EH (cell line): ENCODE results near the gene GSTO2.
"Not testable (repeated sequence)": the region's sequence is repeated elsewhere in the genome, so short reads cannot be mapped to it uniquely, and the experiment has no call there.

Source experiments
- DNase-seq: peaks from one replicate; pipeline ENCODE4 v3.0.0-alpha.2; 2015; ENCODE audit warnings: low read depth

The GSTO2 gene

GRCh38 chr10:104268713-104269645 lies at the start of gene GSTO2:
Gene GSTO2 (plus strand): TSS chr10:104269184. CDS start chr10:104274916, 5,732 bp downstream.
- peak; percentile 71 for DNase-seq

- no peak for DNase-seq
These were observed 48.5 kb upstream of the GSTO2 start for GRCh38 chr10:104220522-104220921.

DNA sequence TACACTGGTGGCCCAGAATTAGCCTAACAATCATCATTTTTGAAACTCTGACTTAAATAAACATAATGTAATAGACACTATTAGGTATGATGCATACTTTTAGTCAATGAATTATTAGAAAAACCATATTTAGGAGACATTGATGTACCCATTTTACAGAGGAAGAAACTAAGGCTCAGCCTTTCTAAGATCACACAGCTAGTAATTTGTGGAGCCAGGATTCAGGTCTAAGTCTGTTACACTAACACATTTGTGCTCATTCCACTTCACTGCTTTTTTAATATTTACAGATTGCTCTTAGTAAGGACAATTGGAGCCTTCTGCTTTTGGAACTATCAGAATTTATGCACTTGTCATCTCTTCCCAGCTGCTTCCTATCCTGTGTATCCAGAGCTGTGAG lies 45.7 kb upstream of the GSTO2 start:
- no peak for DNase-seq

DNA sequence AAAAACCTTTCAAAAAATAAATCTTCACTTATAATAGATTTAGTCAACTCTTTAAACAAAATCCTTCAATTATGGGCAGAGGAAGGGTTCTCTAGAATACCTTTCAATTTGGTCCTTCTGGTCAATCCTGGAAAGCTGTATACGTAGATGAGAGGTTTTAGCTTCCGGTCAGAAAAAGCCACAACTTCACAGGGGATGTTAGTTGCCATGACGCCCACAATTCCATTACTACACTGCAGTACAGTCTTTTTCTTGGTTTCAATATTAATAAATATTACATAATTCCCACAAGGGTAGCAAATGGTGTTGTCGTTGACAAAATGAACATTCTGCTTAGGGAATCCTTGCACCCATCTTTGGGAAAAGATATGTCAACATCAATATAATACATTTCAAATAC lies 38.5 kb upstream of the GSTO2 start:
- DNase-seq: no peak

GRCh38 chr10:104231784-104232612 lies 37.0 kb upstream of the GSTO2 start, which contains the start of gene CFAP43:
Gene CFAP43 (minus strand): TSS chr10:104232364. CDS start chr10:104232246, 118 bp downstream.
- peak; percentile 95 for DNase-seq

DNA sequence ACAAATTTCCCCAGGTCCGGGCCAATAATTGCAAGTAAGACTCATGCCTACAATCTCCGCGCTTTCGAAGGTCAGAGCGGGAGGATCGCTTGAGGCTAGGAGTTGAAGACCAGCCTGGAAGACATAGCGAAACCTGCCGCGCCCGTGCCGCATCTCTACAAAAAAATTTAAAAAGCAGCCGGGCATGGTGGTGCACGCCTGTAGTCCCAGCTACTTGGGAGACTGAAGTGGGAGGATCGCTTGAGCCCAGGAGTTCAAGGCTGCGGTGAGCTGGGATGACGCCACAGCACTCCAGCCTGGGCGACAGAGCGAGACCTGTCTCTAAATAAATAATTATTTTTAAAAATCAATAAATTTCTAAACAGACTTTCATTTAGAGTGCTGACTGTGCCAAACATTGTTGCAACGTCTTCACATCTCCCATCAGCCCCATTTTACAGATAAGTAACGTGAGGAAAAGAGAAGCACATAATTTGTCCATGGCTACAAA lies 36.3 kb upstream of the GSTO2 start:
- DNase-seq: no peak

- no peak for DNase-seq
These were observed 35.2 kb upstream of the GSTO2 start for GRCh38 chr10:104233817-104234216.

DNA sequence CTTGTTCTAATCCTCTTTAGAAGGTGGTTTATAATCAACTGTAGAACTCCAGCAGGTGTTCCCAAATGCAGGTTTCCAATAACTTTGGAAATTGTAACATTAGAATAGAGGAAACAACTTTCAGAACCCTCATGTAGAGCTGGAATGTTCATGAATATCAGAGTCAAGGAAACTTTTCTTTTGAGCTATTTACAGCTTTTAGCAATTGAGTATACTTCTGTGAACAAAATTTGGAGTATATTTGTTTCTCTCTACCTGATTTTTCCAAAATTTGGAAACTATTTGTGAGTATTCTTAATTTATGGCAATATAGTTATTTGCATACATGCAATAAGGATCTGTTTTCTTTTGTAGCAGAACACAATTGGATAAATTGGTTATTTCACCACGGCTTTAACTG lies 34.0 kb upstream of the GSTO2 start:
- DNase-seq: no peak

GRCh38 chr10:104235801-104236200 lies 33.2 kb upstream of the GSTO2 start:
- no peak for DNase-seq

- no peak for DNase-seq
These were observed 28.9 kb upstream of the GSTO2 start for GRCh38 chr10:104240078-104240477.

- no peak for DNase-seq
These were observed 26.4 kb upstream of the GSTO2 start for GRCh38 chr10:104242545-104242944.

- DNase-seq: not testable (repeated sequence)
These were observed 26.0 kb upstream of the GSTO2 start for GRCh38 chr10:104243009-104243408.

DNA sequence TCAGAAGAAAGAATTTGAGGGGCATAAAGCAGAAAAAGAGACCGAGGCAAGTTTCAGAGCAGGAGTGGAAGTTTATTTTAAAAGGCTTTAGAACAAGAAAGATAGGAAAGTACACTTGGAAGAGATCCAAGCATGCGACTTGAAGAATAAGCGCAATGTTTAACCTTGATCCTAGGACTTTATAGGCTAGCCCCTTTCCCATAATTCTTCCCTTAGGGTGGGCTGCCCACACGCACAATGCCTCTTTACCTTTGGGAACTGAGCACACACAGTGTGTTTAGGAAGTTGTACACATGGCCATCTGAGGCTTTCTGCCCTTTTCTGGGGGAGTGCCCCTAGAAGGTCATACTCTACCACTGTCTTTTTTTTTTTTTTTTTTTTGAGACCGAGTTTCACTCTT lies 25.5 kb upstream of the GSTO2 start:
- DNase-seq: no peak

DNA sequence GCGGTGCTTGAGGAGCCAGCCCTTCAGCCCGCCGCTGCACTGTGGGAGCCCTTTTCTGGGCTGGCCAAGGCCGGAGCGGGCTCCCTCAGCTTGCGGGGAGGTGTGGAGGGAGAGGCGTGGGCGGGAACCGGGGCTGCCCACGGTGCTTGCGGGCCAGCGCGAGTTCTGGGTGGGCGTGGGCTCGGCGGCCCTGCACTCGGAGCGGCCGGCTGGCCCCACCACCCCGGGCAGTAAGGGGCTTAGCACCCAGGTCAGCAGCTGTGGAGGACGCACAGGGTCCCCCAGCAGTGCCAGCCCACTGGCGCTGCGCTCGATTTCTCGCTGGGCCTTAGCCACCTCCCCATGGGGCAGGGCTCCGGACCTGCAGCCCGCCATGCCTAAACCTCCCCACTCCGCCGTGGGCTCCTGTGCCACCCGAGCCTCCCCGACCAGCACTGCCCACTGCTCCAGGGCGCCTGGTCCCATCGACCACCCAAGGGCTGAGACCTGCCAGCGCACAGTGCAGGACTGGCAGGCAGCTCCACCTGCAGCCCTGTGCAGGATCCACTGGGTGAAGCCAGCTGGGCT lies 23.8 kb upstream of the GSTO2 start:
- no peak for DNase-seq

- DNase-seq: peak; percentile 38
These were observed 22.0 kb upstream of the GSTO2 start for GRCh38 chr10:104246976-104247375.

- no peak for DNase-seq
These were observed 21.4 kb upstream of the GSTO2 start for GRCh38 chr10:104247513-104248146.

DNA sequence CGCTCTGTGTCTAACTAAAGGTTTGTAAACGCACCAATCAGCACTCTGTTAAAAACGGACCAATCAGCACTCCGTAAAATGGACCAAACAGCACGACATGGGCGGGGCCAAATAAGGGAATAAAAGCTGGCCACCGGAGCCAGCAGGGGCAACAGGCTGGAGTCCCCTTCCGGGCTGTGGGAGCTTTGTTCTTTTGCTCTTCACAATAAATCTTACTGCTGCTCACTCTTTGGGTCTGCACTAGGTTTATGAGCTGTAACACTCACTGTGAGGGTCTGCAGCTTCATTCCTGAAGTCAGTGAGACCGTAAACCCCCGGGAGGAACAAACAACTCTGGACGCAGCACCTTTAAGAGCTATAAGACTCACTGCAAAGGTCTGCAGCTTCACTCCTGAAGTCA lies 20.1 kb upstream of the GSTO2 start:
- DNase-seq: not testable (repeated sequence)

GRCh38 chr10:104250371-104250770 lies 18.6 kb upstream of the GSTO2 start:
- no peak for DNase-seq

DNA sequence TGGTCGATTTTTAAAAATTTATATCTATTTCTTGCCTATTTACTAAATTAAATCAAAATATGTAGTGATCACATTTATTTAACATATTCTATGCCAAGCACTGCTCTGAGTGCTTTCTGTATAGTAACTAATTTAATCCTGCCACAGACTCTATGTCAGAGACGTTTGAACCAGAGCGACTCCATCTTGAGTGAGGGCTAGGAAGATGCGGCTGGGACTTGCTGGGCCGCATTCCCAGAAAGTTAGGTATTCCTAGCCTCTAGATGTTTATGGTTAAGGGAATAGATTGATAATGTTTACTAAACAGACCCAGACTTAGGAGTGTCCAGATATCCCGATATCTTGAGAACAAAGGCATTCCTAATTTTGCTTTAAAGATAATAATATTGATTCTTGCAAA lies 17.5 kb upstream of the GSTO2 start:
- DNase-seq: no peak

DNA sequence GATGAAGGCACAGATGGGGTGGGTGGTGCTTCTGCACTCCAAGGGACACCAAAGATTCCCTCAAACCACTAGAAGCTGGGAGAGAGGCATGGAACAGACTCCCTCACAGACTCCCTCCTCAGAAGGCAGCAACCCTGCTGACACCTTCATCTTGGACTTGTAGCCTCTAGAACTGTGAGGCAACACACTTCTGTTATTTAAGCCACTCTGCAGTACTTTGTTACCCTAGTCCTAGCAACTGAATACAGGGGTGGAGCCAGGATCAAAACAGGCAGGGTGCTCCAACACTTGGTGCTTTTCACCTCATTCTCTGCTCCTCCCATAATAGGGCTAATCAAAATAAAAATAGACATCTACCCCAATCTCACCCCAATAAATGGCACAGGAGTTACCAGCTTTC lies 16.6 kb upstream of the GSTO2 start:
- no peak for DNase-seq

GRCh38 chr10:104253106-104253505 lies 15.9 kb upstream of the GSTO2 start:
- no peak for DNase-seq
